ENCODE results near the gene FREM3. TPM values are rescaled to one million over a fixed set of nuclear protein-coding genes. Genes with fewer than 3 reads are reported as not detected.
"Not testable (repeated sequence)": the region's sequence is repeated elsewhere in the genome, so short reads cannot be mapped to it uniquely, and the experiment has no call there.

FREM3 gene
- total RNA-seq, 4 donors from 2014 or later: not detected

GRCh38 chr4:143736861-143737260, 36.4 kb upstream of the FREM3 start:
- intact Hi-C loops (cut with DNase I; ENCODE audit: low total_unique reads) (no loop called here), in situ Hi-C loops (cut with MboI; ENCODE audit: low pct_ligation_motif_present in 1 of 4, low pct_unique_long_range_greater_than_20kb in 1 of 4, low sequenced_read_pairs in 3 of 4) (no loop called here)
- H3K9me3 ChIP-seq: no peaks in the 10 kb centered on the region
- no peaks in the 10 kb centered on the region for H3K27me3 ChIP-seq
- H3K4me1 ChIP-seq: no peaks in the 10 kb centered on the region
- no peaks in the 10 kb centered on the region for H3K36me3 ChIP-seq
- no peak for TF ChIP-seq POLR2A (IDR thresholded peaks at IDR 0.05)
- no peak for TF ChIP-seq CTCF (IDR thresholded peaks at IDR 0.05)
- no peak for TF ChIP-seq EP300 (IDR thresholded peaks at IDR 0.05; ENCODE audit: low read depth)
- no peak for TF ChIP-seq POLR2AphosphoS5 (IDR thresholded peaks at IDR 0.05)
- 45 to 56% methylated on average over 1 of the region's 1 CpG for WGBS, 2 donors (ENCODE audit: low coverage in 1 of 2)
- no peak overlapping the region for H3K4me3 ChIP-seq
- no peak for DNase-seq
- no peak overlapping the region for H3K27ac ChIP-seq

DNA sequence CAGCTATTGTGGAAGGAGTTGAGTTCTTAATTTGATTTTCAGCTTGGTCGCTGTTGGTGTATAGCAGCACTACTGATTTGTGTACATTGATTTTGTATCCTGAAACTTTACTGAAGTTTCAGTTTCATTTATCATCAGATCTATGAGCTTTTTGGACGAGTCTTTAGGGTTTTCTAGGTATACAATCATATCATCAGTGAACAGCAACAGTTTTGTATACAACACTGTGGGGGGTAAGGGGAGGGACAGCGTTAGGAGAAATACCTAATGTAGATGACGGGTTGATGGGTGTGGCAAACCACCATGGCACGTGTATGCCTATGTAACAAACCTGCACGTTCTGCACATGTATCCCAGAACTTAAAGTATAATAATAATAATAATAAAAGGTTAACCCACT, 35.6 kb upstream of the FREM3 start:
- H3K27ac ChIP-seq; H3K4me1 ChIP-seq; H3K27me3 ChIP-seq; H3K4me3 ChIP-seq; H3K36me3 ChIP-seq; DNase-seq; H3K9me3 ChIP-seq; intact Hi-C loops (cut with DNase I; ENCODE audit: low total_unique reads); in situ Hi-C loops (cut with MboI; ENCODE audit: low pct_ligation_motif_present in 1 of 4, low pct_unique_long_range_greater_than_20kb in 1 of 4, low sequenced_read_pairs in 3 of 4): not testable (repeated sequence)
- 45 to 55% methylated on average over 2 to 6 of the region's 6 CpGs for WGBS, 2 donors (ENCODE audit: low coverage in 1 of 2)

GRCh38 chr4:143728166-143728565, 27.7 kb upstream of the FREM3 start:
- TF ChIP-seq CTCF (IDR thresholded peaks at IDR 0.05) (no peak), EP300 (IDR thresholded peaks at IDR 0.05; ENCODE audit: low read depth) (no peak), POLR2AphosphoS5 (IDR thresholded peaks at IDR 0.05) (no peak), POLR2A (IDR thresholded peaks at IDR 0.05) (no peak)
- no peak overlapping the region for H3K4me3 ChIP-seq
- H3K27me3 ChIP-seq: no peaks in the 10 kb centered on the region
- H3K27ac ChIP-seq: no peak overlapping the region
- 26 to 36% methylated on average over 3 of the region's 3 CpGs for WGBS, 2 donors (ENCODE audit: low coverage in 1 of 2)
- no peaks in the 10 kb centered on the region for H3K36me3 ChIP-seq
- DNase-seq: no peak
- in situ Hi-C loops (cut with MboI; ENCODE audit: low pct_ligation_motif_present in 1 of 4, low pct_unique_long_range_greater_than_20kb in 1 of 4, low sequenced_read_pairs in 3 of 4): no loop called here
- intact Hi-C loops (cut with DNase I; ENCODE audit: low total_unique reads): no loop called here
- no peaks in the 10 kb centered on the region for H3K9me3 ChIP-seq
- no peaks in the 10 kb centered on the region for H3K4me1 ChIP-seq

GRCh38 chr4:143726714-143727113, 26.2 kb upstream of the FREM3 start:
- 82 to 100% methylated on average over 1 of the region's 1 CpG for WGBS, 2 donors (ENCODE audit: low coverage in 1 of 2)
- H3K4me3 ChIP-seq: no peak overlapping the region
- in situ Hi-C loops (cut with MboI; ENCODE audit: low pct_ligation_motif_present in 1 of 4, low pct_unique_long_range_greater_than_20kb in 1 of 4, low sequenced_read_pairs in 3 of 4): no loop called here
- intact Hi-C loops (cut with DNase I; ENCODE audit: low total_unique reads): no loop called here
- H3K27ac ChIP-seq: no peak overlapping the region
- no peak for DNase-seq
- H3K9me3 ChIP-seq: no peaks in the 10 kb centered on the region
- no peaks in the 10 kb centered on the region for H3K4me1 ChIP-seq
- no peaks in the 10 kb centered on the region for H3K36me3 ChIP-seq
- no peaks in the 10 kb centered on the region for H3K27me3 ChIP-seq
- TF ChIP-seq EP300 (IDR thresholded peaks at IDR 0.05; ENCODE audit: low read depth) (no peak), CTCF (IDR thresholded peaks at IDR 0.05) (no peak), POLR2AphosphoS5 (IDR thresholded peaks at IDR 0.05) (no peak), POLR2A (IDR thresholded peaks at IDR 0.05) (no peak)

GRCh38 chr4:143721317-143721716, 20.8 kb upstream of the FREM3 start:
- WGBS, 2 donors (ENCODE audit: low coverage in 1 of 2): 78 to 80% methylated on average over 1 of the region's 1 CpG
- H3K9me3 ChIP-seq: no peaks in the 10 kb centered on the region
- H3K27me3 ChIP-seq: no peaks in the 10 kb centered on the region
- intact Hi-C loops (cut with DNase I; ENCODE audit: low total_unique reads): no loop called here
- H3K4me1 ChIP-seq: no peaks in the 10 kb centered on the region
- DNase-seq: no peak
- no peak overlapping the region for H3K4me3 ChIP-seq
- in situ Hi-C loops (cut with MboI; ENCODE audit: low pct_ligation_motif_present in 1 of 4, low pct_unique_long_range_greater_than_20kb in 1 of 4, low sequenced_read_pairs in 3 of 4): no loop called here
- H3K27ac ChIP-seq: no peak overlapping the region
- H3K36me3 ChIP-seq: no peaks in the 10 kb centered on the region
- TF ChIP-seq POLR2A (IDR thresholded peaks at IDR 0.05) (no peak), CTCF (IDR thresholded peaks at IDR 0.05) (no peak), EP300 (IDR thresholded peaks at IDR 0.05; ENCODE audit: low read depth) (no peak), POLR2AphosphoS5 (IDR thresholded peaks at IDR 0.05) (no peak)

DNA sequence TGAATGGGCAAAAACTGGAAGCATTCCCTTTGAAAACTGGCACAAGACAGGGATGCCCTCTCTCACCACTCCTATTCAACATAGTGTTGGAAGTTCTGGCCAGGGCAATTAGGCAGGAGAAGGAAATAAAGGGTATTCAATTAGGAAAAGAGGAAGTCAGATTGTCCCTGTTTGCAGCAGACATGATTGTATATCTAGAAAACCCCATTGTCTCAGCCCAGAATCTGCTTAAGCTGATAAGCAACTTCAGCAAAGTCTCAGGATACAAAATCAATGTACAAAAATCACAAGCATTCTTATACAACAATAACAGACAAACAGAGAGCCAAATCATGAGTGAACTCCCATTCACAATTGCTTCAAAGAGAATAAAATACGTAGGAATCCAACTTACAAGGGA, 18.3 kb upstream of the FREM3 start:
- WGBS, 2 donors (ENCODE audit: low coverage in 1 of 2): no CpG with 5 or more reads among the region's 1 CpG
- H3K36me3 ChIP-seq; H3K27ac ChIP-seq; H3K4me1 ChIP-seq; intact Hi-C loops (cut with DNase I; ENCODE audit: low total_unique reads); in situ Hi-C loops (cut with MboI; ENCODE audit: low pct_ligation_motif_present in 1 of 4, low pct_unique_long_range_greater_than_20kb in 1 of 4, low sequenced_read_pairs in 3 of 4); DNase-seq; H3K4me3 ChIP-seq; H3K9me3 ChIP-seq; H3K27me3 ChIP-seq: not testable (repeated sequence)

All from transverse colon (tissue), 4 donors.